Transverse colon (tissue), 4 donors: ENCODE results near the gene GOLM1. TPM values are rescaled to one million over a fixed set of nuclear protein-coding genes. Genes with fewer than 3 reads are reported as not detected.
A peak's percentile ranks its signal among the peaks of the same experiment; 100 is the strongest.

Experiments
- DNase-seq: peaks from one replicate; pipeline ENCODE4 v3.0.0-alpha.2; 2019
- H3K27ac ChIP-seq, 4 donors: fragments of 200-600 bp; sonication (generic); 2 replicates each; pipeline ENCODE4 v1.5.1; 2016 to 2018; ENCODE audit warnings: inconsistent platforms in 4 of 4
- H3K27me3 ChIP-seq: fragments of 200-600 bp; sonication (generic); 2 replicates; pipeline ENCODE4 v1.5.1; 2017; ENCODE audit warnings: inconsistent platforms
- H3K36me3 ChIP-seq, 4 donors: fragments of 200-600 bp; sonication (generic); 2 replicates each; pipeline ENCODE4 v1.5.1; 2017 to 2019; ENCODE audit warnings: inconsistent platforms in 4 of 4
- H3K4me1 ChIP-seq, 4 donors: fragments of 200-600 bp; sonication (generic); 2 replicates each; pipeline ENCODE4 v1.5.1; 2017 to 2020; ENCODE audit warnings: inconsistent platforms in 4 of 4
- H3K4me3 ChIP-seq, 4 donors: fragments of 200-600 bp; sonication (generic); 1 replicate in 1 of 4; 2 replicates in 3 of 4; pipeline versions ENCODE4 v1.5.1 to v1.6.1; 2017 to 2019; ENCODE audit warnings: inconsistent platforms in 4 of 4
- H3K9me3 ChIP-seq, 2 donors: fragments of 200-600 bp; sonication (generic); 2 replicates each; pipeline ENCODE4 v1.5.1; 2017 to 2019; ENCODE audit warnings: inconsistent platforms in 2 of 2
- CTCF ChIP-seq, 5 experiments: fragments of 200-600 bp in 3 of 5; fragments of 450-650 bp in 2 of 5; sonication (generic) in 3 of 5; IDR thresholded peaks; 1 replicate in 2 of 5; 2 replicates in 3 of 5; pipeline ENCODE4 v1.5.1; 2016 to 2017; ENCODE audit warnings: antibody characterized with exemption in 5 of 5, inconsistent platforms in 3 of 5, mild to moderate bottlenecking in 2 of 5, moderate library complexity in 1 of 5
- EP300 ChIP-seq: sonication (generic); formaldehyde crosslinking; IDR thresholded peaks from one replicate; pipeline ENCODE4 v1.6.1; 2017; ENCODE audit warnings: antibody characterized with exemption, low read depth
- POLR2A ChIP-seq: fragments of 450-650 bp; IDR thresholded peaks from one replicate; pipeline ENCODE4 v1.6.1; 2016; ENCODE audit warnings: antibody characterized with exemption, mild to moderate bottlenecking, moderate library complexity
- POLR2AphosphoS5 ChIP-seq, 3 donors: sonication (generic); formaldehyde crosslinking; IDR thresholded peaks; one replicate each; pipeline ENCODE4 v1.6.1; 2016; ENCODE audit warnings: antibody characterized with exemption in 3 of 3
- WGBS, 2 donors: methylation state at CpG; one replicate each; pipeline ENCODE4 v1.1.5; 2018; ENCODE audit warnings: low coverage in 1 of 2; 5-methylcytosine and 5-hydroxymethylcytosine counted together
- in situ Hi-C, 4 donors: fragments of 200-750 bp; cut with MboI; loops; one replicate each; pipeline versions ENCODE4 v1.15.0 to v1.15.1; 2017; ENCODE audit warnings: low sequenced_read_pairs in 3 of 4, low pct_ligation_motif_present in 1 of 4, low pct_unique_long_range_greater_than_20kb in 1 of 4
- intact Hi-C: fragments of 100-400 bp; cut with DNase I; formaldehyde crosslinking; loops from one replicate; pipeline ENCODE4 v1.15.1; 2023; ENCODE audit warnings: low total_unique reads
- total RNA-seq, 4 donors: library from RNA; depleted of rRNA; stranded (reverse); fragments of >200 nt; gene quantifications; one replicate each; pipeline ENCODE4 v1.1.0, GENCODE V29; 2016

Gene GOLM1
- total RNA-seq, 4 donors from 2014 or later = 96.1 to 295 (median 177) TPM

GRCh38 chr9:86034863-86035734, 64.3 kb downstream of the GOLM1 start:
- peak; percentile 64 for DNase-seq
- TF ChIP-seq POLR2A (no peak), POLR2AphosphoS5 (IDR thresholded peaks at IDR 0.05) (no peak), CTCF (IDR thresholded peaks at IDR 0.05) (peak; percentile 47 to 60 (median 59))
- intact Hi-C loops = no loop called here
- Histone ChIP-seq H3K9me3 (no peaks in the 10 kb centered on the region), H3K27ac (no peak overlapping the region), H3K27me3 (no peaks in the 10 kb centered on the region), H3K4me1 (peaks cover 0 to 13% (median 2%) of the 10 kb centered on the region in 4 donors), H3K4me3 (no peak overlapping the region), H3K36me3 (peaks cover 0 to 7% (median 0%) of the 10 kb centered on the region in 4 donors)
- in situ Hi-C loops = no loop called here
- WGBS, 2 donors = 43 to 63% methylated on average over 5 to 17 of the region's 17 CpGs

GRCh38 chr9:86027767-86028166, 71.6 kb downstream of the GOLM1 start:
- no peak overlapping the region for H3K27ac ChIP-seq
- 76 to 94% methylated on average over 4 of the region's 4 CpGs for WGBS, 2 donors
- no peak for DNase-seq
- no peak overlapping the region for H3K4me3 ChIP-seq
- no peaks in the 10 kb centered on the region for H3K9me3 ChIP-seq
- no peaks in the 10 kb centered on the region for H3K4me1 ChIP-seq
- no peaks in the 10 kb centered on the region for H3K27me3 ChIP-seq
- in situ Hi-C loops (no loop called here), intact Hi-C loops (no loop called here)
- H3K36me3 ChIP-seq = peaks cover 0 to 30% (median 2%) of the 10 kb centered on the region in 4 donors
- TF ChIP-seq CTCF (IDR thresholded peaks at IDR 0.05) (no peak), POLR2A (no peak), POLR2AphosphoS5 (IDR thresholded peaks at IDR 0.05) (no peak), EP300 (no peak)

- in situ Hi-C loops (loop anchor here in 1 of 4 donors (25.0 kb wide), 1 partner anchor 290 kb away; no protein-coding TSS in a partner anchor), intact Hi-C loops (no loop called here)
- no peak for DNase-seq
- H3K27ac ChIP-seq = no peak overlapping the region
- H3K9me3 ChIP-seq = no peaks in the 10 kb centered on the region
- TF ChIP-seq EP300 = no peak
- no peak for TF ChIP-seq CTCF (IDR thresholded peaks at IDR 0.05)
- TF ChIP-seq POLR2A = no peak
- TF ChIP-seq POLR2AphosphoS5 (IDR thresholded peaks at IDR 0.05) = no peak
- peaks cover 0 to 50% (median 9%) of the 10 kb centered on the region in 4 donors for H3K36me3 ChIP-seq
- no peak overlapping the region for H3K4me3 ChIP-seq
- H3K4me1 ChIP-seq = no peaks in the 10 kb centered on the region
- H3K27me3 ChIP-seq = no peaks in the 10 kb centered on the region
- WGBS, 2 donors = 85 to 87% methylated on average over 3 of the region's 3 CpGs
Measured at GRCh38 chr9:86022687-86023266, 76.6 kb downstream of the GOLM1 start.

- no peaks in the 10 kb centered on the region for H3K4me1 ChIP-seq
- no peaks in the 10 kb centered on the region for H3K9me3 ChIP-seq
- H3K4me3 ChIP-seq = no peak overlapping the region
- in situ Hi-C loops = loop anchor here in 1 of 4 donors (25.0 kb wide), 1 partner anchor 291 kb away; no protein-coding TSS in a partner anchor
- H3K27ac ChIP-seq = no peak overlapping the region
- TF ChIP-seq EP300 (no peak), CTCF (IDR thresholded peaks at IDR 0.05) (no peak), POLR2A (no peak), POLR2AphosphoS5 (IDR thresholded peaks at IDR 0.05) (no peak)
- H3K36me3 ChIP-seq = peaks cover 0 to 56% (median 15%) of the 10 kb centered on the region in 4 donors
- WGBS, 2 donors = 82 to 91% methylated on average over 6 of the region's 6 CpGs
- DNase-seq = no peak
- no peaks in the 10 kb centered on the region for H3K27me3 ChIP-seq
- intact Hi-C loops = no loop called here
Measured at GRCh38 chr9:86021166-86021565, 78.2 kb downstream of the GOLM1 start.
